ENCODE results near the gene NABP2.

DNA sequence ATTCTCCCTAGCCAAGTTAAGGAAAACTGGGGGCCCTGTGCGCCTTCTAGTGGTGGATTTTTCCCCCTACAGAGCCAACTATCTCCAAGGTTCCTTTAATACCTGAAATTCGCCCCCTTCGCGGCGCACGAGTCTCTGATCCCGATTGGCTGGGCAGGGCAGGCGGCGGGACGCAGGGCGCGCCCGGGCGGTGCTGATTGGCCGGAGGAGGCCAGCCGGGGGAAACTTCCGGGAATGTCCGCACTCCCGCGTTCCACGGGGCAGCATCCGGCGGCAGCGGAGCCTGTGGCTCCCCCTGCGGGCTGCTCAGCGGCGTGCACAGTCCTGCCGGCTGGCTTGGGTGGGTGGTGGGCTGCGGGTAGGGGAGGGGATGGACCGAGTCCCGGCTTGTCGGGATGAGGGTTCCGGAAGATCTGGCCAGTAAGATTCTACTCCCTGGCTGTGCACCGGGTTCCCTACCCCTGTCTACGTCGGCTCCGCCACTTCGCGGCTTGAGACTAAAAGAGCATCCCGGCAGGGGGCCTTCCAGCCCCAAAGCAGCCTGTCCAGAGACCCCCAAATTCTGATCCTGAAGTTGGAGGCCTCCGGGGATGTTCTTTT is at the start of gene NABP2:
- TF ChIP-seq CEBPB (IDR thresholded peaks at IDR 0.05) (no peak), USF2 (IDR thresholded peaks at IDR 0.05) (peak; percentile 68), MAX (IDR thresholded peaks at IDR 0.05) (peak; percentile 93), POLR2A (IDR thresholded peaks at IDR 0.05; ENCODE audit: low read length) (peak; percentile 61), REST (IDR thresholded peaks at IDR 0.05) (no peak), CHD2 (IDR thresholded peaks at IDR 0.05; ENCODE audit: low read length, partially characterized antibody) (no peak), MAFK (IDR thresholded peaks at IDR 0.05; ENCODE audit: partially characterized antibody) (no peak), NPAS2 (CRISPR knock-in tag; IDR thresholded peaks at IDR 0.05; ENCODE audit: borderline replicate concordance) (no peak), TP53 (CRISPR knock-in tag; IDR thresholded peaks at IDR 0.05) (no peak), HDAC2 (IDR thresholded peaks at IDR 0.05) (no peak)
- TF ChIP-seq, protein P1, sequence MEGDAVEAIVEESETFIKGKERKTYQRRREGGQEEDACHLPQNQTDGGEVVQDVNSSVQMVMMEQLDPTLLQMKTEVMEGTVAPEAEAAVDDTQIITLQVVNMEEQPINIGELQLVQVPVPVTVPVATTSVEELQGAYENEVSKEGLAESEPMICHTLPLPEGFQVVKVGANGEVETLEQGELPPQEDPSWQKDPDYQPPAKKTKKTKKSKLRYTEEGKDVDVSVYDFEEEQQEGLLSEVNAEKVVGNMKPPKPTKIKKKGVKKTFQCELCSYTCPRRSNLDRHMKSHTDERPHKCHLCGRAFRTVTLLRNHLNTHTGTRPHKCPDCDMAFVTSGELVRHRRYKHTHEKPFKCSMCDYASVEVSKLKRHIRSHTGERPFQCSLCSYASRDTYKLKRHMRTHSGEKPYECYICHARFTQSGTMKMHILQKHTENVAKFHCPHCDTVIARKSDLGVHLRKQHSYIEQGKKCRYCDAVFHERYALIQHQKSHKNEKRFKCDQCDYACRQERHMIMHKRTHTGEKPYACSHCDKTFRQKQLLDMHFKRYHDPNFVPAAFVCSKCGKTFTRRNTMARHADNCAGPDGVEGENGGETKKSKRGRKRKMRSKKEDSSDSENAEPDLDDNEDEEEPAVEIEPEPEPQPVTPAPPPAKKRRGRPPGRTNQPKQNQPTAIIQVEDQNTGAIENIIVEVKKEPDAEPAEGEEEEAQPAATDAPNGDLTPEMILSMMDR (IDR thresholded peaks at IDR 0.05): peak; percentile 95
